SK-N-SH (cell line): ENCODE results near the gene ZNF532.

Experiments
- FOXM1 ChIP-seq: IDR thresholded peaks from 2 replicates; pipeline ENCODE4 v1.4.0; 2012; ENCODE audit warnings: low read depth, mild to moderate bottlenecking
- GABPA ChIP-seq: IDR thresholded peaks from 2 replicates; pipeline ENCODE4 v1.4.0; 2012; ENCODE audit warnings: low read depth, mild to moderate bottlenecking
- TF ChIP-seq, protein P1 (sequence below): fragments of 200-600 bp; sonication (generic); IDR thresholded peaks from 2 replicates; pipeline ENCODE4 v1.6.1; 2017; ENCODE audit warnings: antibody characterized with exemption, mild to moderate bottlenecking, moderate library complexity
- TF ChIP-seq, protein P2 (sequence below): fragments of 150-350 bp; IDR thresholded peaks from 2 replicates; pipeline ENCODE4 v1.6.1; 2017; ENCODE audit warnings: antibody characterized with exemption, low read length, low read depth, borderline replicate concordance

DNA sequence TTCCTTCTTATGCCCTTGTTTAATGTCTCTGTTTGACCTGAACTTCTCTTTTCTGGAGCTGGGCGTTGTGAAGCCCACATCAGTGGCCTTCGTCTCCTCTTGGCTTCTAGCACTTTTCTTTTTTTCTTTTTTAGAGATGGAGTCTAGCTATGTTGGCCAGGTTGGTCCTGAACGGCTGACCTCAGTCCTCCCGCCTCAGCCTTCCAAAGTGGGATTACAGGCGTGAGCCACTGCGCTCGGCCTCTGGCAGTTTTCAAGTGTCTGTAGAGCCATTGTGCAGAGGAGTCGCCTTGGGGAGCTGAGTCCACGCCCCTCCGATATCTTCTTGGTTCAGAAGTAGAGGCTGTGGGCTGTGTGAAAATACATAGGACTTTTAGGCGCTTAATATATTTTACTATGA is 36.5 kb downstream of the ZNF532 start:
- TF ChIP-seq, protein P1, sequence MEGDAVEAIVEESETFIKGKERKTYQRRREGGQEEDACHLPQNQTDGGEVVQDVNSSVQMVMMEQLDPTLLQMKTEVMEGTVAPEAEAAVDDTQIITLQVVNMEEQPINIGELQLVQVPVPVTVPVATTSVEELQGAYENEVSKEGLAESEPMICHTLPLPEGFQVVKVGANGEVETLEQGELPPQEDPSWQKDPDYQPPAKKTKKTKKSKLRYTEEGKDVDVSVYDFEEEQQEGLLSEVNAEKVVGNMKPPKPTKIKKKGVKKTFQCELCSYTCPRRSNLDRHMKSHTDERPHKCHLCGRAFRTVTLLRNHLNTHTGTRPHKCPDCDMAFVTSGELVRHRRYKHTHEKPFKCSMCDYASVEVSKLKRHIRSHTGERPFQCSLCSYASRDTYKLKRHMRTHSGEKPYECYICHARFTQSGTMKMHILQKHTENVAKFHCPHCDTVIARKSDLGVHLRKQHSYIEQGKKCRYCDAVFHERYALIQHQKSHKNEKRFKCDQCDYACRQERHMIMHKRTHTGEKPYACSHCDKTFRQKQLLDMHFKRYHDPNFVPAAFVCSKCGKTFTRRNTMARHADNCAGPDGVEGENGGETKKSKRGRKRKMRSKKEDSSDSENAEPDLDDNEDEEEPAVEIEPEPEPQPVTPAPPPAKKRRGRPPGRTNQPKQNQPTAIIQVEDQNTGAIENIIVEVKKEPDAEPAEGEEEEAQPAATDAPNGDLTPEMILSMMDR: no peak
- TF ChIP-seq, protein P2, sequence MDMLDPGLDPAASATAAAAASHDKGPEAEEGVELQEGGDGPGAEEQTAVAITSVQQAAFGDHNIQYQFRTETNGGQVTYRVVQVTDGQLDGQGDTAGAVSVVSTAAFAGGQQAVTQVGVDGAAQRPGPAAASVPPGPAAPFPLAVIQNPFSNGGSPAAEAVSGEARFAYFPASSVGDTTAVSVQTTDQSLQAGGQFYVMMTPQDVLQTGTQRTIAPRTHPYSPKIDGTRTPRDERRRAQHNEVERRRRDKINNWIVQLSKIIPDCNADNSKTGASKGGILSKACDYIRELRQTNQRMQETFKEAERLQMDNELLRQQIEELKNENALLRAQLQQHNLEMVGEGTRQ: no peak
- TF ChIP-seq GABPA: no peak
- TF ChIP-seq FOXM1: no peak
